ENCODE results near the gene C6orf141.

Gene C6orf141

GRCh38 chr6:49530141-49530776, 20.2 kb upstream of the C6orf141 start:
- Histone ChIP-seq H3K27ac (no peak overlapping the region), H3K9me3 (ENCODE audit: severe bottlenecking) (no peaks in the 10 kb centered on the region), H3K36me3 (no peaks in the 10 kb centered on the region), H3K4me3 (ENCODE audit: low read depth, low read length) (no peak overlapping the region), H3K27me3 (ENCODE audit: insufficient read depth, low read depth, severe bottlenecking) (no peaks in the 10 kb centered on the region)
- no peak for TF ChIP-seq CTCF (IDR thresholded peaks at IDR 0.05; ENCODE audit: low read depth, low read length)
- DNase-seq = no peak

GRCh38 chr6:49531774-49532569, 18.5 kb upstream of the C6orf141 start:
- peak; percentile 39 for TF ChIP-seq CTCF (IDR thresholded peaks at IDR 0.05; ENCODE audit: low read depth, low read length)
- no peak for DNase-seq
- no peaks in the 10 kb centered on the region for H3K27me3 ChIP-seq (ENCODE audit: insufficient read depth, low read depth, severe bottlenecking)
- no peak overlapping the region for H3K27ac ChIP-seq
- no peaks in the 10 kb centered on the region for H3K9me3 ChIP-seq (ENCODE audit: severe bottlenecking)
- H3K36me3 ChIP-seq = no peaks in the 10 kb centered on the region
- no peak overlapping the region for H3K4me3 ChIP-seq (ENCODE audit: low read depth, low read length)

- no peak for TF ChIP-seq CTCF (IDR thresholded peaks at IDR 0.05; ENCODE audit: low read depth, low read length)
- H3K27ac ChIP-seq = no peak overlapping the region
These were observed 14.7 kb upstream of the C6orf141 start for GRCh38 chr6:49535795-49536194.

GRCh38 chr6:49539102-49539501, 11.4 kb upstream of the C6orf141 start:
- DNase-seq = no peak
- Histone ChIP-seq H3K27me3 (ENCODE audit: insufficient read depth, low read depth, severe bottlenecking) (peaks cover 23% of the 10 kb centered on the region), H3K27ac (no peak overlapping the region), H3K4me3 (ENCODE audit: low read depth, low read length) (no peak overlapping the region), H3K36me3 (no peaks in the 10 kb centered on the region), H3K9me3 (ENCODE audit: severe bottlenecking) (no peaks in the 10 kb centered on the region)
- TF ChIP-seq CTCF (IDR thresholded peaks at IDR 0.05; ENCODE audit: low read depth, low read length) = no peak

More at GRCh38 chr6:49535795-49536194, 14.7 kb upstream of the C6orf141 start:
- H3K36me3 ChIP-seq = no peaks in the 10 kb centered on the region
- H3K4me3 ChIP-seq (ENCODE audit: low read depth, low read length) = no peak overlapping the region
- no peaks in the 10 kb centered on the region for H3K9me3 ChIP-seq (ENCODE audit: severe bottlenecking)
- H3K27me3 ChIP-seq (ENCODE audit: insufficient read depth, low read depth, severe bottlenecking) = no peaks in the 10 kb centered on the region
- no peak for DNase-seq

- no peak for TF ChIP-seq CTCF (IDR thresholded peaks at IDR 0.05; ENCODE audit: low read depth, low read length)
- no peak overlapping the region for H3K27ac ChIP-seq
- no peaks in the 10 kb centered on the region for H3K9me3 ChIP-seq (ENCODE audit: severe bottlenecking)
- peaks cover 31% of the 10 kb centered on the region for H3K27me3 ChIP-seq (ENCODE audit: insufficient read depth, low read depth, severe bottlenecking)
- DNase-seq = no peak
- H3K4me3 ChIP-seq (ENCODE audit: low read depth, low read length) = no peak overlapping the region
- H3K36me3 ChIP-seq = no peaks in the 10 kb centered on the region
These were observed 9.9 kb upstream of the C6orf141 start for GRCh38 chr6:49540614-49541013.
